GM12875 (cell line): ENCODE data around the gene NHSL2.

Source experiments
- H3K4me3 ChIP-seq: one replicate; pipeline ENCODE4 v1.5.1; 2011; ENCODE audit warnings: low read depth, low read length, control low read depth
- CTCF ChIP-seq: IDR thresholded peaks from 2 replicates; pipeline ENCODE4 v1.5.1; 2011; ENCODE audit warnings: low read depth, mild to moderate bottlenecking, control low read depth, inconsistent platforms, low read length, moderate library complexity, borderline replicate concordance; ENCODE audit not compliant: insufficient read depth

The NHSL2 gene

GRCh38 chrX:72113461-72113860 lies 202.8 kb downstream of the NHSL2 start:
- no peak overlapping the region for H3K4me3 ChIP-seq
- TF ChIP-seq CTCF = no peak

GRCh38 chrX:72114306-72114705 lies 203.7 kb downstream of the NHSL2 start:
- no peak overlapping the region for H3K4me3 ChIP-seq
- no peak for TF ChIP-seq CTCF

GRCh38 chrX:72114807-72115206 lies 204.2 kb downstream of the NHSL2 start:
- no peak overlapping the region for H3K4me3 ChIP-seq
- no peak for TF ChIP-seq CTCF

- H3K4me3 ChIP-seq = no peak overlapping the region
- no peak for TF ChIP-seq CTCF
These were observed 204.7 kb downstream of the NHSL2 start for GRCh38 chrX:72115380-72115779.

GRCh38 chrX:72117636-72118210 lies 207.1 kb downstream of the NHSL2 start:
- H3K4me3 ChIP-seq = no peak overlapping the region
- no peak for TF ChIP-seq CTCF

GRCh38 chrX:72120837-72121236 lies 210.2 kb downstream of the NHSL2 start:
- TF ChIP-seq CTCF = no peak
- H3K4me3 ChIP-seq = no peak overlapping the region

- H3K4me3 ChIP-seq = no peak overlapping the region
These were observed 210.7 kb downstream of the NHSL2 start for GRCh38 chrX:72121383-72121782.

More at GRCh38 chrX:72121383-72121782, 210.7 kb downstream of the NHSL2 start:
- no peak for TF ChIP-seq CTCF
